Measurements from ENCODE around the gene LRP5. TPM values are rescaled to one million over a fixed set of nuclear protein-coding genes. Genes with fewer than 3 reads are reported as not detected.

LRP5 gene
- total and polyA plus RNA-seq, 7 donors, result 18.0 to 63.1 (median 28.9) TPM

GRCh38 chr11:68460741-68461574 lies 148.6 kb downstream of the LRP5 start, which contains the start of gene PPP6R3:
PPP6R3 (plus strand) TSS chr11:68460752; CDS start chr11:68537665, 76,913 bp downstream.
- TF ChIP-seq EP300 (IDR thresholded peaks at IDR 0.05) (no peak), POLR2A (IDR thresholded peaks at IDR 0.05) (peak; percentile 19 to 25), CTCF (IDR thresholded peaks at IDR 0.05) (peak in 1 of 4 experiments; percentile 3), POLR2AphosphoS5 (IDR thresholded peaks at IDR 0.05) (peak; percentile 85 to 93 (median 91))
- intact Hi-C loops (cut with DNase I), result loop anchor here (5.0 to 10.0 kb wide), 4 partner anchors 46 to 384 kb away; partner anchors contain the start of gene CPT1A
- 1% methylated on average over 92 of the region's 92 CpGs for WGBS, 2 donors
- Histone ChIP-seq H3K4me3 (peak within 1 kb of the TSS; percentile 66 to 99 (median 90)), H3K4me1 (peaks cover 0 to 53% (median 45%) of the 10 kb centered on the region in 4 donors), H3K9me3 (no peaks in the 10 kb centered on the region), H3K27ac (peak within 1 kb of the TSS; percentile 96 to 99 (median 98)), H3K27me3 (no peaks in the 10 kb centered on the region), H3K36me3 (no peaks in the 10 kb centered on the region)
- no peak for DNase-seq

- DNase-seq, result no peak
- H3K27ac ChIP-seq, result peak overlapping the region; percentile 96 to 99 (median 98)
- WGBS, 2 donors, result 0 to 1% methylated on average over 12 of the region's 12 CpGs
- H3K4me3 ChIP-seq, result peak overlapping the region; percentile 66 to 99 (median 90)
- TF ChIP-seq POLR2A (IDR thresholded peaks at IDR 0.05) (no peak), POLR2AphosphoS5 (IDR thresholded peaks at IDR 0.05) (no peak), EP300 (IDR thresholded peaks at IDR 0.05) (no peak), CTCF (IDR thresholded peaks at IDR 0.05) (no peak)
- no peaks in the 10 kb centered on the region for H3K27me3 ChIP-seq
- H3K4me1 ChIP-seq, result peaks cover 0 to 58% (median 50%) of the 10 kb centered on the region in 4 donors
- no peaks in the 10 kb centered on the region for H3K36me3 ChIP-seq
- intact Hi-C loops (cut with DNase I), result loop anchor here (5.0 to 10.0 kb wide), 4 partner anchors 46 to 383 kb away; partner anchors contain the start of gene CPT1A
- H3K9me3 ChIP-seq, result no peaks in the 10 kb centered on the region
These were observed 149.2 kb downstream of the LRP5 start for GRCh38 chr11:68461575-68461917.

GRCh38 chr11:68463714-68464113 lies 151.3 kb downstream of the LRP5 start:
- intact Hi-C loops (cut with DNase I), result loop anchor here (5.0 to 10.0 kb wide), 4 partner anchors 44 to 381 kb away; partner anchors contain the start of gene CPT1A
- peaks cover 3 to 79% (median 65%) of the 10 kb centered on the region in 4 donors for H3K4me1 ChIP-seq

GRCh38 chr11:68467201-68467834 lies 154.9 kb downstream of the LRP5 start:
- WGBS, 2 donors, result 80 to 83% methylated on average over 8 of the region's 8 CpGs
- Histone ChIP-seq H3K27ac (no peak overlapping the region), H3K27me3 (no peaks in the 10 kb centered on the region), H3K9me3 (no peaks in the 10 kb centered on the region), H3K36me3 (no peaks in the 10 kb centered on the region), H3K4me3 (no peak overlapping the region), H3K4me1 (peaks cover 3 to 98% (median 89%) of the 10 kb centered on the region in 4 donors)
- intact Hi-C loops (cut with DNase I), result loop anchor here (10.0 kb wide), 1 partner anchor 377 kb away; the partner anchor contains the start of gene CPT1A
- TF ChIP-seq POLR2AphosphoS5 (IDR thresholded peaks at IDR 0.05) (no peak), CTCF (IDR thresholded peaks at IDR 0.05) (no peak), EP300 (IDR thresholded peaks at IDR 0.05) (no peak), POLR2A (IDR thresholded peaks at IDR 0.05) (no peak)
- no peak for DNase-seq

More at GRCh38 chr11:68463714-68464113, 151.3 kb downstream of the LRP5 start:
- no peaks in the 10 kb centered on the region for H3K9me3 ChIP-seq
- no peak for TF ChIP-seq CTCF (IDR thresholded peaks at IDR 0.05)
- no peak for TF ChIP-seq POLR2AphosphoS5 (IDR thresholded peaks at IDR 0.05)
- no peak for TF ChIP-seq EP300 (IDR thresholded peaks at IDR 0.05)
- TF ChIP-seq POLR2A (IDR thresholded peaks at IDR 0.05), result no peak
- peak overlapping the region in 1 of 4 donors; percentile 81 for H3K4me3 ChIP-seq
- 90 to 92% methylated on average over 1 of the region's 1 CpG for WGBS, 2 donors
- no peaks in the 10 kb centered on the region for H3K36me3 ChIP-seq
- peak overlapping the region in 3 of 4 donors; percentile 27 to 99 (median 96) for H3K27ac ChIP-seq
- DNase-seq, result no peak
- no peaks in the 10 kb centered on the region for H3K27me3 ChIP-seq
